HG03280 (cell line): ENCODE measurements around the gene CD34.
A peak's percentile ranks its signal among the peaks of the same experiment; 100 is the strongest.

ENCODE experiments used
- ATAC-seq: cut with Tn5 transposase; IDR thresholded peaks from one replicate; pipeline ENCODE4 v1.9.1; 2021; ENCODE audit warnings: mild to moderate bottlenecking, moderate library complexity; ENCODE audit not compliant: unreplicated experiment

Gene CD34

DNA sequence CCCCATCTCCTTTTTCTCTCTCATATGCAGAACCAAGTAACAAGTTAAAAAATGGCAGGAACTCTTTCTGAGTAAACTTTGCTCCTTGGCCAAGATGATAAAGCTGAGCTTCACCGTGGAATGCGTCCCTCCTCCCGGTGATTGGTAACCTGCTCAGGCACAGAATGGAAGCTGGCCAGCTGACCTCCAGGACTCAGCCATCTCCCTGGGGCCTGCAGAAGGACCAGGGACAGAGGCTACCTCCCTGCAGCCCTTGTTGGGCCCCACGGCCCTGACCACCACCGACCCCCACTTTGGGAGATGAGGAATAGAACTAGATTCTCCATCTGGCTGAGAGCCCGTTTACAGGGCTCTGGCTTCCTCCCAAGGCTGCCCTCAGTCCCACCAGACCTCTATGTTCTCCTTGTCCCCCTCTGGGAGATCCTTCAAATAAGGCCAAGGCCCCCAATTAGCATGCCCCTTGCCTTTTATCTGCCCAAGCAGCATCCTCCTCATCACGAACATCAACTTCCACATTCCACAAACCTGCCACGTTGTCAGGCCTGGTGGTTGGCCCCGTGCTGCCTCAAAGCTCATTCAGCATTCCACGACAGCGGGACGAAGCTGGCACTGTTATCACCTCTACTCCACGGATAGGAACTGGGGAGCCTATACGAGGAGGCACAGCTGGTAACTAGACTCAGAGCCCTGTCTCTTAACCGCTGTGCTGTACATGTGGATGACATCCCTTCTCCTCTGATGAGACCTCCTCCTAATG, 74.2 kb downstream of the CD34 start:
- no peak for ATAC-seq

DNA sequence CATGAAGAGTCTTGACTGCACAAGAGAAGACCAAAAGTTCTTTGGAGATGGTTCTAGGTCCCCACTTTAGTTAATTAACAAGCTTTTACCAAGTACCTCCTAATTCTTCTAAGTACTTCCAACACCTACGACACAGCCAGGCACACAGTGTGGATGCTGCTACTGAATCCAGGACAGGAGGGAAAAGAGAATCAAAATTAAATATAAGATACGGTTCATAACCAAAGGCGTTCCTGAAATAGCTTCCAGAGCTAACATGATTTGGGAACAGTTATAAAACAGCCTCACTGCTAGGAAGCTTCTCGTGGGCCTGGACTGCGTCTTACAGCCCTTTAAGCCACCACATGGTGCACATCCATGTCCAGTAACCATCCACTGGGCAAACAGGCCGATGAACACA, 75.0 kb downstream of the CD34 start:
- no peak for ATAC-seq

DNA sequence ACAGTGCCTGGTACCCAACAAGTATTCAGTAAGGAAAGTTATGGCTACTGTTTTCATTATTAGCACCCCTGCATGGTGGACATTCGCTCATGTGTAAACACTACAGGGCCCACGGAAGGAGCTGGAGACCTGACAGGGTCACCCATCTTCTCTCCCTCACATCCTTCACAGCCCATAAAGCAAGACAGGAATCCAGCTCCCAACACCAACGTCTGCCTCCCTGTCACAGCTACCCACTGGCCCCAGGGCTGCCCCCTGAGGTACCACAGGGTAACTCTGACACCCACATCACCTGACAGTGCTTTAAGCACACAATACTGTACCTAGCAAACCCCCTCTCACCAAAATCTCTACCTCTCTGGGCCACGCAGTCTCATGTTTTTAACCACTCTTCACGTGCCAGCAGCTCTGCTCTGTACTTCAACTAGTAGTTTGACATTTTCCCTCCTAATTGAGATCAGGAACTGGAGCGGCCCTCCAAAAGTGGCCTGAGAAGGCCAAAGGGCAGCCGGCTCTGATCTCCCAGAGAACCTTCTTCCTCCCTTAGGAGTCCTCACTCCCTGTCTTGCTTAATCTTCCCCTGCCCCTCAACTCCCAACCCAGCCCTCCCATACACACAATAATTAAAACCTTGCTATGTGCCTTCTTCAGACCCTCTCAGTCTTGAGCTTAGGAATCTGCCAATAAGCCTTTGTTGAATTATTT, 76.8 kb downstream of the CD34 start:
- ATAC-seq = no peak

DNA sequence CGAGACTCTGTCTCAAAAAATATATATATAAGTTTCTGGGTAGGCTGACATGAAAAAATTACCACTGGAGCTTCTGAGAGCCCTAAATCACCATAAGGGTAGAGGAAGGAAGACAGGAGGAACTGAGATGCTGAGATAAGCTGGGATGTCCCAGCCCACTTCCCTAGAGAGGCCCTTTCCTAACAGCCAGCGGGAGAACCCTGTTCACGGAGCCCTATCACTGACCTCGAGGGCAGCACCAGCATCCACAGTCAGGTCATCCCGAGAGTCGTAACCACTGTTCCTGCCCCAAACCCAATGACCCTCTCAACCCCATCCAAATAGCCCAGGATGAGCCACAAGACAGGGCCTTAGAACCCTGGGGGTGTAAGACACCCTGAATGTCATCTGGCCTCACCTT, 77.5 kb downstream of the CD34 start:
- ATAC-seq = no peak

DNA sequence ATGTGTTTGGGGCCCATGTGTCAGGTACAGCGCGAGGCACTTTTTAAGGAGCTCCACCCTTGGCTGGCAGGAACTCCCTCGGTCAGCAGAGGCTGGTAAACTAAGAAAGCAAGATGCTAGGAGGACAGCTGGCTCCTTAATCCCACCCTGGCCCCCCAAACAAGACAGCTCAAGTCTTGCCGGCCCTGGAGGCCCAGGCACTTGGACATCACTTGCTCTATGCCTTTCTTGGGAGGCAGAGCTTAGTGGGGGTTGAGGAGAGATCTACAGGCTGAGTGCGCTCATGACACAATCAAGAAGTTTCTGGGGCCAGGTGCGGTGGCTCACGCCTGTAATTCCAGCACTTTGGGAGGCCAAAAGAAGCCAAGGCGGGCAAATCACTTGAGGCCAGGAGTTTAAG, 78.1 kb downstream of the CD34 start:
- ATAC-seq = no peak

DNA sequence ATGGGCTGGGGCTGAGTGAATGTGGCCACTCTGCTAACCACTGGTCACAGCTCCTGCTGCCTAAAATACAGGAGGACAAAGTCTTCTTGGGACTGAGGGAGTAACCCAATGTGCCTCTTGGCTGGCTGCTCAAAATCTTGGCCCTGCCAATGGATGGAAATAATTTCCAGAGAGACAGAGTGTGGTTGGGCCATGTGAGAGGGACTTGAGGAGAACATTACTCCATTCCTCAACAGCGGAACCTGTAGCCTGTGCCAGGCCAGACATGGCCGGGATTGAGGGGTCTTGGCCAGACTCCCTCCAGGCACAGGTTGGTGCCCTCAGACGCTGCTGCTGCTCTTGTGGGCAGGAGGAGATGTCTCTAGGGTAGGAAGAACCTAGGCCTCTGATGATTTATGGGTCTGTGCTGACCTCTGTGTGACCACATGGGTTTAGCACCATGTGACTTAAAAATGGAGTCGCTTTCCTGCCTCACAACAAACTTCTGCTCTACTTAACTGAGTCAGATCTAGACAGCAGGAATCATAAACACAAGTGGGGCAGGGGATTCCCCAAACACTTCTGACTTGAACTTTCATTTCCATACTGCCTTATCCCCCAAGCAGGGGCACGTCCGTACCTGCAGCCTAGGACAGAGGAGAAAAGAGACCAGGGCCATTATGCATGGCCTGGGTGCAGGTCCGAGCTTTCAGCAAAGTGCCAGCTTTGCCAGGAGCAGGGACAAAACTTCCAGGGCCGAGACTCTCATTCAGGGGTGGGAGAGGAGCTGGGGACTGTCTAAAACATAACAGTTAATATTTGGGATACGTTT, 79.2 kb downstream of the CD34 start:
- ATAC-seq = peak; percentile 85
